D341Med (cell line): ENCODE results near the gene PIGT.
"Not testable (repeated sequence)": the region's sequence is repeated elsewhere in the genome, so short reads cannot be mapped to it uniquely, and the experiment has no call there.

Source experiments
- DNase-seq: peaks from one replicate; pipeline ENCODE4 v3.0.0; 2012; ENCODE audit warnings: low spot score

Gene PIGT

GRCh38 chr20:45462711-45463509 is 47.0 kb downstream of the PIGT start:
- no peak for DNase-seq

- no peak for DNase-seq
Observed at GRCh38 chr20:45463709-45464108, 47.8 kb downstream of the PIGT start.

- DNase-seq = no peak
Observed at GRCh38 chr20:45465491-45466266, 49.7 kb downstream of the PIGT start.

GRCh38 chr20:45467172-45467571 is 51.2 kb downstream of the PIGT start:
- DNase-seq = no peak

- DNase-seq = no peak
Observed at GRCh38 chr20:45467861-45468260, 51.9 kb downstream of the PIGT start.

GRCh38 chr20:45469336-45470261 is 53.7 kb downstream of the PIGT start, which contains the start of gene WFDC2:
WFDC2 (plus strand) TSS chr20:45469753; CDS start chr20:45469782, 29 bp downstream.
- DNase-seq = peak; percentile 48

- peak; percentile 54 for DNase-seq
Observed at GRCh38 chr20:45470262-45470931, 54.5 kb downstream of the PIGT start.

- no peak for DNase-seq
Observed at GRCh38 chr20:45470937-45471336, 55.0 kb downstream of the PIGT start.

- DNase-seq = not testable (repeated sequence)
Observed at GRCh38 chr20:45472286-45472685, 56.3 kb downstream of the PIGT start.
